Tibial nerve (tissue), 4 donors: ENCODE data around the gene CLCN2. TPM values are rescaled to one million over a fixed set of nuclear protein-coding genes. Genes with fewer than 3 reads are reported as not detected.

ENCODE experiments used
- DNase-seq, 2 donors: peaks; one replicate each; pipeline ENCODE4 v3.0.0-alpha.2; 2019; ENCODE audit warnings: low spot score in 2 of 2
- H3K27ac ChIP-seq, 4 donors: fragments of 200-600 bp; sonication (generic) in 3 of 4; one replicate each; pipeline ENCODE4 v1.5.1; 2017 to 2019; ENCODE audit warnings: mild to moderate bottlenecking in 1 of 4
- H3K27me3 ChIP-seq, 2 donors: fragments of 200-600 bp; sonication (generic) in 1 of 2; one replicate each; pipeline versions ENCODE4 v1.5.1 to v1.6.0; 2017 to 2019
- H3K36me3 ChIP-seq, 3 donors: fragments of 200-600 bp; sonication (generic); one replicate each; pipeline ENCODE4 v1.5.1; 2018 to 2019
- H3K4me1 ChIP-seq, 4 donors: fragments of 200-600 bp; sonication (generic) in 3 of 4; one replicate each; pipeline ENCODE4 v1.5.1; 2017 to 2019
- H3K4me3 ChIP-seq, 4 donors: fragments of 200-600 bp; sonication (generic) in 3 of 4; one replicate each; pipeline ENCODE4 v1.5.1; 2017 to 2019; ENCODE audit warnings: mild to moderate bottlenecking in 1 of 4, moderate library complexity in 1 of 4
- H3K9me3 ChIP-seq, 4 donors: fragments of 200-600 bp; sonication (generic) in 3 of 4; one replicate each; pipeline ENCODE4 v1.5.1; 2017 to 2019
- EP300 ChIP-seq, 2 donors: sonication (generic); formaldehyde crosslinking; IDR thresholded peaks; one replicate each; pipeline ENCODE4 v1.6.1; 2017; ENCODE audit warnings: antibody characterized with exemption in 2 of 2, mild to moderate bottlenecking in 1 of 2
- POLR2A ChIP-seq, 2 donors: fragments of 450-650 bp; IDR thresholded peaks; one replicate each; pipeline ENCODE4 v1.6.1; 2017; ENCODE audit warnings: antibody characterized with exemption in 2 of 2, mild to moderate bottlenecking in 2 of 2, moderate library complexity in 2 of 2
- WGBS, 2 donors: methylation state at CpG; one replicate each; pipeline ENCODE4 v1.1.5; 2018; 5-methylcytosine and 5-hydroxymethylcytosine counted together
- total RNA-seq, 4 donors: library from RNA; depleted of rRNA; stranded (reverse); fragments of >200 nt; gene quantifications; one replicate each; pipeline ENCODE4 v1.1.0, GENCODE V29; 2016
- TF ChIP-seq, protein P1 (sequence below), 5 experiments: fragments of 200-600 bp in 3 of 5; fragments of 450-650 bp in 2 of 5; sonication (generic) in 3 of 5; IDR thresholded peaks; one replicate each; pipeline ENCODE4 v1.5.1; 2016 to 2019; ENCODE audit warnings: antibody characterized with exemption in 5 of 5, mild to moderate bottlenecking in 3 of 5, moderate library complexity in 2 of 5

The CLCN2 gene
- total RNA-seq, 4 donors from 2014 or later: 51.3 to 86.3 (median 54.9) TPM

DNA sequence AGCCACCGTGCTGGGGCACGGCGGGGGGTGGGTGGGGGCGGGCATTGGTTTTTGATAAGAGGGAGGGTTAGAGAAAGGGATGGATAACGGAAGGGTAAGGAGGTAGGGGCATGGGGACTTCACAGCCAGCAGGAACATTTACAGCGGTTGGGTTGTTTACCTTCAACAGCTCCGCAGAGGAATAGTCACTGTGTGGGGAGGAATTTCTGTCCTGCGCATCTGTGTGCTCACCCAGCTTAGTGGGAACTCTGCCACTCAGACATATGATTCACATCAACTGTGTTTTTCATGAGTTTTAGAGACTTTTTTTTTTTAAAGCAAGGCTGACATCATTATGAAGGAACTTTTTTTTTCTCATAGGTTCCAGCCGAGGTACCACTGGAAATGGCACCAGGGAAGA is 38.0 kb upstream of the CLCN2 start:
- Histone ChIP-seq H3K4me1 (no peaks in the 10 kb centered on the region), H3K27me3 (peaks cover 0 to 11% of the 10 kb centered on the region in 2 donors), H3K9me3 (no peaks in the 10 kb centered on the region), H3K36me3 (no peaks in the 10 kb centered on the region), H3K27ac (no peak overlapping the region), H3K4me3 (no peak overlapping the region)
- 12 to 13% methylated on average over 9 of the region's 9 CpGs for WGBS, 2 donors
- TF ChIP-seq POLR2A (IDR thresholded peaks at IDR 0.05) (no peak), EP300 (IDR thresholded peaks at IDR 0.05) (no peak)
- TF ChIP-seq, protein P1, sequence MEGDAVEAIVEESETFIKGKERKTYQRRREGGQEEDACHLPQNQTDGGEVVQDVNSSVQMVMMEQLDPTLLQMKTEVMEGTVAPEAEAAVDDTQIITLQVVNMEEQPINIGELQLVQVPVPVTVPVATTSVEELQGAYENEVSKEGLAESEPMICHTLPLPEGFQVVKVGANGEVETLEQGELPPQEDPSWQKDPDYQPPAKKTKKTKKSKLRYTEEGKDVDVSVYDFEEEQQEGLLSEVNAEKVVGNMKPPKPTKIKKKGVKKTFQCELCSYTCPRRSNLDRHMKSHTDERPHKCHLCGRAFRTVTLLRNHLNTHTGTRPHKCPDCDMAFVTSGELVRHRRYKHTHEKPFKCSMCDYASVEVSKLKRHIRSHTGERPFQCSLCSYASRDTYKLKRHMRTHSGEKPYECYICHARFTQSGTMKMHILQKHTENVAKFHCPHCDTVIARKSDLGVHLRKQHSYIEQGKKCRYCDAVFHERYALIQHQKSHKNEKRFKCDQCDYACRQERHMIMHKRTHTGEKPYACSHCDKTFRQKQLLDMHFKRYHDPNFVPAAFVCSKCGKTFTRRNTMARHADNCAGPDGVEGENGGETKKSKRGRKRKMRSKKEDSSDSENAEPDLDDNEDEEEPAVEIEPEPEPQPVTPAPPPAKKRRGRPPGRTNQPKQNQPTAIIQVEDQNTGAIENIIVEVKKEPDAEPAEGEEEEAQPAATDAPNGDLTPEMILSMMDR (IDR thresholded peaks at IDR 0.05): no peak
- peak in 1 of 2 donors; percentile 52 for DNase-seq

DNA sequence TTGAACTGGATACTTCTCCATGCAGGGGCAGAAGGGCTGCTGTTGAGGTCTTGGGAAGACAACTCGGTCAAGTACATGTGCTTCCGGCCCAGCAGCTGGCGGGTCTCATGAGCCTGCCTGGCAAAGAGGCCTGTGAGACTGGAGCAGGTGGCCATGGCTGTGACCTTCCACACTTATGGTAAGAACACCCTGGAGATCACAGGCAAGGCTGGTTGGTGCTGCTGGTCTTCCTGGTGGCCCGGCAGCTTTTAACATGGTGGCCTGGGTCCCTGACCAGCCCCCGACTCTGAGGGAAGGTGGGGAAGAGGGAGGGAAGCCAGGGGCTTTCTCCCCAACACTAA is 33.9 kb upstream of the CLCN2 start:
- Histone ChIP-seq H3K27me3 (peaks cover 0 to 3% of the 10 kb centered on the region in 2 donors), H3K36me3 (no peaks in the 10 kb centered on the region), H3K4me3 (no peak overlapping the region), H3K27ac (no peak overlapping the region), H3K9me3 (no peaks in the 10 kb centered on the region), H3K4me1 (no peaks in the 10 kb centered on the region)
- no peak for DNase-seq
- no peak for TF ChIP-seq POLR2A (IDR thresholded peaks at IDR 0.05)
- TF ChIP-seq, protein P1 (IDR thresholded peaks at IDR 0.05): no peak
- TF ChIP-seq EP300 (IDR thresholded peaks at IDR 0.05): no peak
- 81 to 83% methylated on average over 5 of the region's 5 CpGs for WGBS, 2 donors

- WGBS, 2 donors: 70 to 86% methylated on average over 3 of the region's 3 CpGs
- TF ChIP-seq, protein P1 (IDR thresholded peaks at IDR 0.05): no peak
- TF ChIP-seq POLR2A (IDR thresholded peaks at IDR 0.05) (no peak), EP300 (IDR thresholded peaks at IDR 0.05) (no peak)
- H3K27ac ChIP-seq: no peak overlapping the region
- H3K4me1 ChIP-seq: no peaks in the 10 kb centered on the region
- no peak overlapping the region for H3K4me3 ChIP-seq
- no peaks in the 10 kb centered on the region for H3K27me3 ChIP-seq
- H3K9me3 ChIP-seq: no peaks in the 10 kb centered on the region
- peaks cover 0 to 22% (median 0%) of the 10 kb centered on the region in 3 donors for H3K36me3 ChIP-seq
- no peak for DNase-seq
These were observed 29.9 kb upstream of the CLCN2 start for GRCh38 chr3:184391266-184391665.

DNA sequence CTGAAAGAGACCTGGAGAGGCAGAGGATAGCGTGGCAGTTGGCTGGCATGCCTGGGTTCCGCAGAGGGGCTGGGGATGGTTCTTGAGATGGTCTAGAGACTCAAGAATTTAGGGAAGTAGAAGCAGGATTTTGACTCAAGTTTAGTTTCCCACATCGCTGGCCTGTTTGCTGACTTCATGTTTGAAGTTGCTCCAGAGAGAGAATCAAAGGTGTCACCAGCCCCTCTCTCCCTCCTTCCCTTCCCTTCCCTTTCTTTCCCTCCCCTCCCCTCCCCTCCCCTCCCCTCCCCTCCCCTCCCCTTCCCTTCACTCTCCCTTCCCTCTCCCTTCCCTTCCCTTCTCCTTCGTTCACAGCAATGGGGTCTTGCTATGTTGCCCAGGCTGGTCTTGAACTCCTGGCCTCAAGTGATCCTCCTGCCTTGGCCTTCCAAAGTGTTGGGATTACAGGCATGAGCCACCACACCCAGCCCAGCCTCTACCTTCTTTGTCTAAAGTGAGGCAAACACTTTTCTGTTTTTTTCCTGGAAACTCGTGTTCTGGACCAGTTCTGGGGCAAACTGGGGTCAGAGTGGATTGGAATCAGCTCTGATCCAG is 28.6 kb upstream of the CLCN2 start:
- 81 to 84% methylated on average over 5 of the region's 5 CpGs for WGBS, 2 donors
- Histone ChIP-seq H3K27ac (no peak overlapping the region), H3K36me3 (peaks cover 0 to 29% (median 0%) of the 10 kb centered on the region in 3 donors), H3K4me3 (no peak overlapping the region), H3K27me3 (no peaks in the 10 kb centered on the region), H3K9me3 (no peaks in the 10 kb centered on the region), H3K4me1 (no peaks in the 10 kb centered on the region)
- DNase-seq: no peak
- no peak for TF ChIP-seq EP300 (IDR thresholded peaks at IDR 0.05)
- TF ChIP-seq, protein P1 (IDR thresholded peaks at IDR 0.05): no peak
- no peak for TF ChIP-seq POLR2A (IDR thresholded peaks at IDR 0.05)

DNA sequence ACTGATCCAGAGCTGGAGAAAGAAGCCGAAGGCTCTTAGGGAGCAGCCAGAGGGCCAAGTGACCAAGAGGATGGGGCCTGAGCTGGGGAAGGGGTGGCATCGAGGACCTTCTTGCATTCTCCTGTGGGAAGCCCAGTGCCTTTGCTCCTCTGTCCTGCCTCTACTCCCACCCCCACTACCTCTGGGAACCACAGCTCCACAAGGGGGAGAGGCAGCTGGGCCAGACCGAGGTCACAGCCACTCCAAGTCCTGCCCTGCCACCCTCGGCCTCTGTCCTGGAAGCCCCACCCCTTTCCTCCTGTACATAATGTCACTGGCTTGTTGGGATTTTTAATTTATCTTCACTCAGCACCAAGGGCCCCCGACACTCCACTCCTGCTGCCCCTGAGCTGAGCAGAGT is 28.0 kb upstream of the CLCN2 start:
- Histone ChIP-seq H3K36me3 (peaks cover 0 to 29% (median 0%) of the 10 kb centered on the region in 3 donors), H3K4me3 (no peak overlapping the region), H3K4me1 (no peaks in the 10 kb centered on the region), H3K27ac (no peak overlapping the region), H3K27me3 (no peaks in the 10 kb centered on the region), H3K9me3 (no peaks in the 10 kb centered on the region)
- DNase-seq: no peak
- TF ChIP-seq, protein P1 (IDR thresholded peaks at IDR 0.05): no peak
- TF ChIP-seq POLR2A (IDR thresholded peaks at IDR 0.05): no peak
- no peak for TF ChIP-seq EP300 (IDR thresholded peaks at IDR 0.05)
- WGBS, 2 donors: 46 to 53% methylated on average over 5 of the region's 5 CpGs
